Lung (tissue), 12 donors: ENCODE measurements around the gene ABL2. TPM values are rescaled to one million over a fixed set of nuclear protein-coding genes. Genes with fewer than 3 reads are reported as not detected.
"Not testable (repeated sequence)": the region's sequence is repeated elsewhere in the genome, so short reads cannot be mapped to it uniquely, and the experiment has no call there.

Source experiments
- ATAC-seq: fragments of 200-7000 bp; cut with Tn5 transposase; one replicate; pipeline ENCODE4 v1.9.1; 2020; ENCODE audit warnings: moderate number of reproducible peaks; ENCODE audit not compliant: insufficient read depth, low FRiP score
- DNase-seq, 3 donors: peaks; one replicate each; pipeline ENCODE4 v3.0.0-alpha.2; 2013 to 2017
- H3K27ac ChIP-seq, 2 donors: one replicate each; pipeline ENCODE4 v1.5.1; 2013; ENCODE audit warnings: mild to moderate bottlenecking in 2 of 2, moderate library complexity in 2 of 2, control low read depth in 1 of 2, inconsistent platforms in 1 of 2, low read depth in 1 of 2, low read length in 1 of 2
- H3K27me3 ChIP-seq, 3 donors: one replicate each; pipeline ENCODE4 v1.5.1; 2013; ENCODE audit warnings: low read length in 2 of 3; ENCODE audit not compliant: control insufficient read depth in 3 of 3, insufficient read depth in 3 of 3
- H3K36me3 ChIP-seq, 4 donors: one replicate each; pipeline ENCODE4 v1.5.1; 2013; ENCODE audit warnings: low read length in 4 of 4, mild to moderate bottlenecking in 1 of 4, moderate library complexity in 1 of 4; ENCODE audit not compliant: control insufficient read depth in 4 of 4, insufficient read depth in 4 of 4
- H3K4me1 ChIP-seq, 5 donors: one replicate each; pipeline ENCODE4 v1.5.1; 2013; ENCODE audit warnings: low read length in 5 of 5, mild to moderate bottlenecking in 2 of 5, moderate library complexity in 1 of 5; ENCODE audit not compliant: control insufficient read depth in 5 of 5, insufficient read depth in 5 of 5
- H3K4me3 ChIP-seq: one replicate; pipeline ENCODE4 v1.5.1; 2013; ENCODE audit warnings: mild to moderate bottlenecking, control low read depth, moderate library complexity
- H3K9ac ChIP-seq, 2 donors: one replicate each; pipeline ENCODE4 v1.5.1; 2013; ENCODE audit warnings: low read length in 2 of 2, control low read depth in 1 of 2; ENCODE audit not compliant: insufficient read depth in 1 of 2
- H3K9me3 ChIP-seq, 4 donors: one replicate each; pipeline ENCODE4 v1.5.1; 2013; ENCODE audit warnings: low read length in 3 of 4, mild to moderate bottlenecking in 1 of 4, moderate library complexity in 1 of 4; ENCODE audit not compliant: control insufficient read depth in 4 of 4, insufficient read depth in 3 of 4
- WGBS, 2 donors: extraction: QIAGEN DNeasy Blood & Tissue Kit; methylation state at CpG; one replicate each; pipeline ENCODE4 v1.1.7; 2013; 5-methylcytosine and 5-hydroxymethylcytosine counted together
- polyA plus RNA-seq, 2 donors: library from polyadenylated mRNA; stranded (reverse); fragments of 200-250 nt; gene quantifications; one replicate each; pipeline ENCODE4 v1.2.1, GENCODE V29; 2013
- total RNA-seq, 2 donors: library from RNA; depleted of rRNA in 1 of 2; stranded (reverse); fragments of >200 nt in 1 of 2; gene quantifications; one replicate each; pipeline ENCODE4 v1.2.1, GENCODE V29; 2014 to 2021
- TF ChIP-seq, protein P1 (sequence below): IDR thresholded peaks from 2 replicates; pipeline ENCODE4 v1.5.1; 2012; ENCODE audit warnings: mild to moderate bottlenecking; ENCODE audit errors: control extremely low read depth, extremely low read depth
- donor health status: control.
- donor health status: control.
- donor health status: Bipolar disorder and iron deficiency.
- donor health status: healthy.
- donor health status: DM: yes; HTN: yes; CAD: no.

Gene ABL2
- total and polyA plus RNA-seq, 4 donors = 3.3 to 27.8 (median 16.4) TPM

DNA sequence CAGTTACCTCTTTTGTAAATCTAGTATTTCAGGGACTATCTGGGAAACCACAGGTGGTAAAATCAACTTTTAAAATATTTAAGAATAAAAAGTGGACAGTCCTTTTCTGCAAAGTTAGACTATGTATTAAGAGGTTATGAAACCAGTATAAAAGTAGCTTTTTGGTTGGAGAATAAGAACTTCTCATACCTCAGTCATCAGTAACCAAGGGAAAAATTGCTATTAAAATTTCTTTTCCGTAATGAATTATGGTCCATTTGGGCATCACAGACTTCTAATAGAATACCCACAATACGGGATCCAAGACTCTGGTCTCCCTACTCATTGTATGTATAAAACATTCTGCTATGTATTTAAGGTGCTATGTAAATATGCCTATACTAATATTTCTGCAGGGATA, 51.9 kb downstream of the ABL2 start:
- Histone ChIP-seq H3K9ac (no peak overlapping the region), H3K27me3 (no peaks in the 10 kb centered on the region), H3K4me1 (peaks cover 0 to 9% (median 2%) of the 10 kb centered on the region in 5 donors), H3K9me3 (no peaks in the 10 kb centered on the region), H3K36me3 (no peaks in the 10 kb centered on the region), H3K27ac (no peak overlapping the region), H3K4me3 (no peak overlapping the region)
- DNase-seq = no peak
- no peak for ATAC-seq
- TF ChIP-seq, protein P1, sequence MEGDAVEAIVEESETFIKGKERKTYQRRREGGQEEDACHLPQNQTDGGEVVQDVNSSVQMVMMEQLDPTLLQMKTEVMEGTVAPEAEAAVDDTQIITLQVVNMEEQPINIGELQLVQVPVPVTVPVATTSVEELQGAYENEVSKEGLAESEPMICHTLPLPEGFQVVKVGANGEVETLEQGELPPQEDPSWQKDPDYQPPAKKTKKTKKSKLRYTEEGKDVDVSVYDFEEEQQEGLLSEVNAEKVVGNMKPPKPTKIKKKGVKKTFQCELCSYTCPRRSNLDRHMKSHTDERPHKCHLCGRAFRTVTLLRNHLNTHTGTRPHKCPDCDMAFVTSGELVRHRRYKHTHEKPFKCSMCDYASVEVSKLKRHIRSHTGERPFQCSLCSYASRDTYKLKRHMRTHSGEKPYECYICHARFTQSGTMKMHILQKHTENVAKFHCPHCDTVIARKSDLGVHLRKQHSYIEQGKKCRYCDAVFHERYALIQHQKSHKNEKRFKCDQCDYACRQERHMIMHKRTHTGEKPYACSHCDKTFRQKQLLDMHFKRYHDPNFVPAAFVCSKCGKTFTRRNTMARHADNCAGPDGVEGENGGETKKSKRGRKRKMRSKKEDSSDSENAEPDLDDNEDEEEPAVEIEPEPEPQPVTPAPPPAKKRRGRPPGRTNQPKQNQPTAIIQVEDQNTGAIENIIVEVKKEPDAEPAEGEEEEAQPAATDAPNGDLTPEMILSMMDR = no peak
- WGBS, 2 donors = 94 to 95% methylated on average over 2 of the region's 2 CpGs

DNA sequence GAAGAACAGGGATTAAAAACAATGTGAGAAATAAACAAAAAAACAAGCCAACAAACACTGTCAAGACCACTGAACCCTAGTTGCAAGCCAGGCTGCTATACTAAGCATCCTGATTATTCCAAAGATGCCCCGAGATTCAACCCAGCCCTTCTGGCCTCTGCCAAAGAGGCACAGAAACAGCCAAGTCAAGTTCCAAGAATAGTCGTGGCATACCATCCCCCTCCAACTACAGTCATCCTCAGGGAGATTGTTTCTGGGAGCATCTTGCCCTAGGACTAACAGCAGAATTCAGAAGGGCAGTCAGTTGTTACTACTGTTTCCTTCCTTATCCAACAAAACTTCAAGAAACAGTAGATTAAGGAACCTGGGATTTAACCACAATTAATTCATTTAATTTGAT, 52.3 kb downstream of the ABL2 start:
- H3K4me1 ChIP-seq = peaks cover 0 to 9% (median 2%) of the 10 kb centered on the region in 5 donors
- no peaks in the 10 kb centered on the region for H3K27me3 ChIP-seq
- H3K36me3 ChIP-seq = no peaks in the 10 kb centered on the region
- TF ChIP-seq, protein P1 = no peak
- no peak overlapping the region for H3K9ac ChIP-seq
- no peaks in the 10 kb centered on the region for H3K9me3 ChIP-seq
- 56 to 84% methylated on average over 2 of the region's 2 CpGs for WGBS, 2 donors
- no peak overlapping the region for H3K27ac ChIP-seq
- ATAC-seq = no peak
- DNase-seq = peak; percentile 41 to 50 (median 48)
- H3K4me3 ChIP-seq = no peak overlapping the region

DNA sequence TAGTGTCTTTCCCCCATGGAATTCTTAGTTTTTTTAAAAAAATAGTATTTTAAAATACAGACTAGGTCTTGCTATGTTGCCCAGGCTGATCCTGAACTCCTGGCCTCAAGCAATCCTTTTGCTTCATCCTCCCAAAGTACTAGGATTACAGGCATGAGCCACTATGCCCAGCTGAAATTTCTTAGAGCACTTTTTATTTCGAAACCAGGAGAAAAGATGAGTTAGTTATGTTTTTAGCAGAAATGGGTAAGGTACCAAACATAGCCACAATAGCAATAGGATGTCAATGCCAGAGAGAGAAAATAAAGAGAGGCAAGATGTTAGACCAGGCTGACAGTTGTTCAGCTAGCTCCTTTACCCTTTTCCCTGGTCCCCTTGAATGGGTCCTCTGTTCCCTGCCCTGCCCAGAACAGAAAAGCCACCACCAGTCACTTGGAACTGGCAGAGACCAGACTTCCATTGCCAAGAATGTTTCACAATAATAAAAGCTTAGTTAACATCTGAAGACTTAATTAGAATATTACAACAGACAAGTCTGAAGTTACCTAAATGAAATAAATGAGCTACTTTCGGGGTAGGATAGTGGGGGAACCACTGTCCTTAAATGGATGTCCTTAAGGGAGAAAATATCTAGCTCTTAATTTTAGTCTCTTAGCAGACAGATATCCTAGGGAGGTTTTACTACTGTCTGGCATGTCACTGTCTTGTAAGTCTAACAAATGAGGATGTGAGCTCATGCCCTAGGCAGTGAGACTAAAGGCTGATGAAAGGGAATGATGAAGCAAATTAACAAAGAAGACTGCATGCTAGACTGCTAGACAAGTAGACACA, 54.3 kb downstream of the ABL2 start:
- Histone ChIP-seq H3K4me1 (peaks cover 0 to 10% (median 2%) of the 10 kb centered on the region in 5 donors), H3K9me3 (no peaks in the 10 kb centered on the region), H3K9ac (no peak overlapping the region), H3K27me3 (no peaks in the 10 kb centered on the region), H3K4me3 (no peak overlapping the region), H3K27ac (peak overlapping the region; percentile 13 to 56), H3K36me3 (no peaks in the 10 kb centered on the region)
- 51 to 66% methylated on average over 2 of the region's 2 CpGs for WGBS, 2 donors
- TF ChIP-seq, protein P1 = no peak
- ATAC-seq = peak; percentile 67
- peak in 2 of 3 donors; percentile 13 to 15 for DNase-seq

DNA sequence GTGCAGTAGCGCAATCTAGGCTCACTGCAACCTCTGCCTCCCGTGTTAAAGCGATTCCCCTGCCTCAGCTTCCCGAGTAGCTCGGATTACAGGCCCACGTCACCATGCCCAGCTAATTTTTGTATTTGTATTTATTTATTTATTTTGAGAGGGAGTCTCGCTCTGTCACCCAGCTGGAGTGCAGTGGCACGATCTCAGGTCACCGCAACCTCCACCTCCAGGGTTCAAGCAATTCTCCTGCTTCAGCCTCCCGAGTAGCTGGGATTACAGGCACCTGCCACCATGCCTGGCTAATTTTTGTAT, 59.1 kb downstream of the ABL2 start:
- not testable (repeated sequence) for H3K36me3 ChIP-seq, ATAC-seq, H3K9me3 ChIP-seq, H3K27me3 ChIP-seq, DNase-seq, H3K27ac ChIP-seq, H3K4me3 ChIP-seq, H3K4me1 ChIP-seq, H3K9ac ChIP-seq
- 97 to 98% methylated on average over 10 of the region's 10 CpGs for WGBS, 2 donors
